Ishikawa (cell line): Measurements from ENCODE around the gene NSUN5.
"Not testable (repeated sequence)": the region's sequence is repeated elsewhere in the genome, so short reads cannot be mapped to it uniquely, and the experiment has no call there.

Source experiments
- CEBPB ChIP-seq: IDR thresholded peaks from 2 replicates; pipeline ENCODE4 v1.6.1; 2012
- CREB1 ChIP-seq: IDR thresholded peaks from 2 replicates; pipeline ENCODE4 v1.6.1; 2012; ENCODE audit warnings: low read depth
- EGR1 ChIP-seq: IDR thresholded peaks from 2 replicates; pipeline ENCODE4 v1.6.1; 2012
- EP300 ChIP-seq: IDR thresholded peaks from 2 replicates; pipeline ENCODE4 v1.6.1; 2012; ENCODE audit warnings: borderline replicate concordance
- FOXM1 ChIP-seq: IDR thresholded peaks from 2 replicates; pipeline ENCODE4 v1.6.1; 2012; ENCODE audit warnings: low read depth, borderline replicate concordance
- NFIC ChIP-seq: IDR thresholded peaks from 2 replicates; pipeline ENCODE4 v1.6.1; 2012
- RAD21 ChIP-seq: IDR thresholded peaks from 2 replicates; pipeline ENCODE4 v1.6.1; 2012; ENCODE audit warnings: low read depth
- TAF1 ChIP-seq: IDR thresholded peaks from 2 replicates; pipeline ENCODE4 v1.6.1; 2012; ENCODE audit warnings: low read depth, mild to moderate bottlenecking
- TCF12 ChIP-seq: IDR thresholded peaks from 2 replicates; pipeline ENCODE4 v1.6.1; 2012; ENCODE audit warnings: low read depth
- TEAD4 ChIP-seq: IDR thresholded peaks from 2 replicates; pipeline ENCODE4 v1.6.1; 2012
- YY1 ChIP-seq: IDR thresholded peaks from 2 replicates; pipeline ENCODE4 v1.6.1; 2012; ENCODE audit warnings: low read depth
- ZBTB7A ChIP-seq: IDR thresholded peaks from 2 replicates; pipeline ENCODE4 v1.6.1; 2012; ENCODE audit warnings: low read depth
- TF ChIP-seq, protein P1 (sequence below): IDR thresholded peaks from 2 replicates; pipeline ENCODE4 v1.6.1; 2012; ENCODE audit warnings: low read depth, mild to moderate bottlenecking
- TF ChIP-seq, protein P2 (sequence below): IDR thresholded peaks from 2 replicates; pipeline ENCODE4 v1.6.1; 2012
- TF ChIP-seq, protein P3 (sequence below): IDR thresholded peaks from 2 replicates; pipeline ENCODE4 v1.6.1; 2012

Gene NSUN5

DNA sequence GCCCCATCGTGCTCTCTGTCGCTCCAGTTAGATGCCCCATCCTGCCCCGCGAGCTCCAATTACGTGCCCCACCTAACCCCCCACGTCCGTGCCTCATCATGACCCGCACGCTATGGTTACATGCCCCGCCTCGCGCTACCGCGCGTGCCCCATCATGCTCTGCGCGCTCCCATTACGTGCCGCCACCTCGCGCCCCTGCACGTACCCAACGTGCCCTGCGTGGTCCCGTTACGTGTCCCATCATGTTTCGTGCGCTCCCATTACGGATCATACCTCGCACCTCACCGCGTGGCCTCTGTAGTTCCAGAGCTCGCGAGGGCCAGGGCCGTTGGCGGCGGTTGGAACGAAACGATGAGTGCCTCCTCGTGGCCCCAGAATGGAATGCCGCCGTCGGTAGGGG is 19.3 kb upstream of the NSUN5 start, which contains the start of the genes FKBP6 and TRIM50:
Gene FKBP6 (plus strand): TSS at position 240 of the 400 bp plus-strand sequence. CDS start 268 bp downstream, outside the sequence.
Gene TRIM50 (minus strand): TSS at position 161 of the 400 bp plus-strand sequence. CDS start 3,295 bp downstream, outside the sequence.
- TF ChIP-seq ZBTB7A, RAD21: not testable (repeated sequence)
- TF ChIP-seq, protein P1, sequence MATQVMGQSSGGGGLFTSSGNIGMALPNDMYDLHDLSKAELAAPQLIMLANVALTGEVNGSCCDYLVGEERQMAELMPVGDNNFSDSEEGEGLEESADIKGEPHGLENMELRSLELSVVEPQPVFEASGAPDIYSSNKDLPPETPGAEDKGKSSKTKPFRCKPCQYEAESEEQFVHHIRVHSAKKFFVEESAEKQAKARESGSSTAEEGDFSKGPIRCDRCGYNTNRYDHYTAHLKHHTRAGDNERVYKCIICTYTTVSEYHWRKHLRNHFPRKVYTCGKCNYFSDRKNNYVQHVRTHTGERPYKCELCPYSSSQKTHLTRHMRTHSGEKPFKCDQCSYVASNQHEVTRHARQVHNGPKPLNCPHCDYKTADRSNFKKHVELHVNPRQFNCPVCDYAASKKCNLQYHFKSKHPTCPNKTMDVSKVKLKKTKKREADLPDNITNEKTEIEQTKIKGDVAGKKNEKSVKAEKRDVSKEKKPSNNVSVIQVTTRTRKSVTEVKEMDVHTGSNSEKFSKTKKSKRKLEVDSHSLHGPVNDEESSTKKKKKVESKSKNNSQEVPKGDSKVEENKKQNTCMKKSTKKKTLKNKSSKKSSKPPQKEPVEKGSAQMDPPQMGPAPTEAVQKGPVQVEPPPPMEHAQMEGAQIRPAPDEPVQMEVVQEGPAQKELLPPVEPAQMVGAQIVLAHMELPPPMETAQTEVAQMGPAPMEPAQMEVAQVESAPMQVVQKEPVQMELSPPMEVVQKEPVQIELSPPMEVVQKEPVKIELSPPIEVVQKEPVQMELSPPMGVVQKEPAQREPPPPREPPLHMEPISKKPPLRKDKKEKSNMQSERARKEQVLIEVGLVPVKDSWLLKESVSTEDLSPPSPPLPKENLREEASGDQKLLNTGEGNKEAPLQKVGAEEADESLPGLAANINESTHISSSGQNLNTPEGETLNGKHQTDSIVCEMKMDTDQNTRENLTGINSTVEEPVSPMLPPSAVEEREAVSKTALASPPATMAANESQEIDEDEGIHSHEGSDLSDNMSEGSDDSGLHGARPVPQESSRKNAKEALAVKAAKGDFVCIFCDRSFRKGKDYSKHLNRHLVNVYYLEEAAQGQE: not testable (repeated sequence)

DNA sequence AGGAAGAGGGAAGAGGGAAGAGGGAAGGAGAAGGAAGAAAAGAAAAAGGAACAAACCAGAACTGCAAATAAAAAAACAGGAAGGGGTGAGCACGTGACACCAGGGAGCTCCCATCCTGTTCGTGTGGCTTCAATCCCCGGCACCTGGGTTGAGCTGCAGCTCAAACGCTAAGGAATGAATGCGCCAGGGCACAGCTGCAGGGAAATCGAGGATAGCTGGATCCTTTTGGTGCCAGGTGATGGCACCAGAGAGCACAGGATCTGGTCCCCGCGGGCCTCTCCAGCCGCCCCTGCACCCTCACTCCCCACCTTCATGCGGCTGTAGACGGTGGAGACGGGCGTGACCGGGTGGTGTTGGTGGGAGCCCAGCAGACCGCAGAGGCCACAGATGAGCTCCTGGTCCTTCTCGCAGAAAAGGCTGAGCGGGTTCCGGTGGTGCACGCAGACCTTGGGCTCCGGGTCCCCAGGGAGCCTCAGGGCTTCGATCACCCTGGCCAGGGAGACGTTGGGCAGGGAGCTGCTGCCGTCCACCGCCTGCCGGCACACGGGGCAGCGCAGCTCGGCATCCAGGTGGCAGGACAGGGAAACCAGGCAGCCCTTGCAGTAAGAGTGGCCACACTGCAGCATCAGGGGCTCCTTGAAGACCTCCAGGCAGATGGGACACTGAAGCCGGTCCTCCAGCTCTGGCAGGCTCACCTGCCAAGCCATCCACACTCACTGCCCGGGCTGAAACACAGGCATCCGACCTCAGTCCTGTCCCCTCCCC is 15.6 kb upstream of the NSUN5 start:
- TF ChIP-seq, protein P2, sequence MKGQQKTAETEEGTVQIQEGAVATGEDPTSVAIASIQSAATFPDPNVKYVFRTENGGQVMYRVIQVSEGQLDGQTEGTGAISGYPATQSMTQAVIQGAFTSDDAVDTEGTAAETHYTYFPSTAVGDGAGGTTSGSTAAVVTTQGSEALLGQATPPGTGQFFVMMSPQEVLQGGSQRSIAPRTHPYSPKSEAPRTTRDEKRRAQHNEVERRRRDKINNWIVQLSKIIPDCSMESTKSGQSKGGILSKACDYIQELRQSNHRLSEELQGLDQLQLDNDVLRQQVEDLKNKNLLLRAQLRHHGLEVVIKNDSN: peak; percentile 76
- TF ChIP-seq RAD21: peak; percentile 58

DNA sequence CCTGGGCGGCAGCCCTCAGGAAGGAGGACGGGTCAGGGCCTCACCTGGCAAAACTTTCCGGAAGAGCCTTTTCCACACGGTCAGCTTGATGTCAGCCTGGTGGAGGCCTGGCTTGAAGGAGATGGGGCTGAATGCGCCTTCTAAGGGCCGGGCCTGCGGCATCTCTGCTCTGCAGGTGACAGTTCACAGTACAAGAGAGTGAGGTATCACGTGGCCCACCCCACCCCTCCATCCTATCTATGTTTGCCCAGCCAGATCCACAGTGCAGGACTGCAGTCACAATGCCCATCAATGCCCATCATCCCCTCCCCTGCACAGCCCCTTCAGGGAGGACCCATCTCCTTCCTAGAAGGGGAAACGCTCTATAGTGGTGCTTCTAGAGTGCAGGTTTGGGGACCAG is 7.9 kb upstream of the NSUN5 start:
- TF ChIP-seq NFIC: no peak
- TF ChIP-seq TCF12: no peak
- no peak for TF ChIP-seq EP300
- TF ChIP-seq, protein P1: no peak
- no peak for TF ChIP-seq CREB1
- TF ChIP-seq RAD21: no peak
- TF ChIP-seq, protein P3, sequence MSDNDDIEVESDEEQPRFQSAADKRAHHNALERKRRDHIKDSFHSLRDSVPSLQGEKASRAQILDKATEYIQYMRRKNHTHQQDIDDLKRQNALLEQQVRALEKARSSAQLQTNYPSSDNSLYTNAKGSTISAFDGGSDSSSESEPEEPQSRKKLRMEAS: no peak
- no peak for TF ChIP-seq TAF1
- no peak for TF ChIP-seq EGR1
- no peak for TF ChIP-seq YY1
- TF ChIP-seq TEAD4: no peak

DNA sequence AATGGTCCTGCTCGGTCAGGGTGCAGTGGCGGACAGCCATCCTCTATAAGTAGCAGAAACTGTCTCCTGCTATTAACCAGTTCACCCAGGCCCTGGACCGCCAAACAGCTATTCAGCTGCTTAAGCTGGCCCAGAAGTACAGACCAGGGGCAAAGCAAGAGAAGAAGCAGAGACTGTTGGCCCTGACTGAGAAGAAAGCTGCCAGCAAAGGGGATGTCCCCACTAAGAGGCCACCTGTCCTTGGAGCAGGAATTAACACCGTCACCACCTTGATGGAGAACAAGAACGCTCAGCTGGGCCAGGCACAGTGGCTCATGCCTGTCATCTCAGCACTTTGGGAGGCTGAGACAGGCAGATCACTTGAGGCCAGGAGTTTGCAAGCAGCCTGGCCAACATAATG is 5.6 kb upstream of the NSUN5 start:
- no peak for TF ChIP-seq CREB1
- TF ChIP-seq RAD21: no peak
- TF ChIP-seq FOXM1: no peak
- no peak for TF ChIP-seq EP300
- TF ChIP-seq YY1: no peak
- no peak for TF ChIP-seq EGR1
- TF ChIP-seq TEAD4: no peak
- TF ChIP-seq, protein P2: no peak
- TF ChIP-seq TAF1: no peak
- TF ChIP-seq ZBTB7A: no peak
- no peak for TF ChIP-seq CEBPB
- TF ChIP-seq NFIC: no peak
- no peak for TF ChIP-seq TCF12

DNA sequence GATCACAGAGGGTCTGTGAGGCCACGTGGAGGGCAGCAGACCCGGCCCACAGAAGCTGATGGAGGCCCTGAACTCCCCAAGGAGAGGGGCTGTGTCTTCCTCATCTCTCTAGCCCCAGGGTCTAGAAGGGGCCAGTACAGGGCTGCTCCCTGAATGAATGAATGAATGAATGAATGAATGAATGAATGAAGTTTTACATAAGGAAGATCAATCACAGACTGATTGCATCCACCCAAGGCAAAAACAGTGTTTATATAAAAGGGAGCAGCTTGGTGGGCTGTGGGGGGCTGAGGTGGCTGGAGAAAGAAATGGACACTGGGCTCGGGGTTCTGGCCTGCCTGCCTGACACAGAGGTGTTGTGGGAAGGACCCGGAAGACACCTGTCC is 4.9 kb upstream of the NSUN5 start:
- TF ChIP-seq CREB1: no peak
- no peak for TF ChIP-seq ZBTB7A
- no peak for TF ChIP-seq EGR1
- no peak for TF ChIP-seq TEAD4
- no peak for TF ChIP-seq EP300
- TF ChIP-seq FOXM1: no peak
- no peak for TF ChIP-seq NFIC
- no peak for TF ChIP-seq CEBPB
- no peak for TF ChIP-seq TAF1
- TF ChIP-seq, protein P2: no peak
- no peak for TF ChIP-seq TCF12
- TF ChIP-seq, protein P3: no peak
- TF ChIP-seq YY1: no peak
- TF ChIP-seq RAD21: no peak
- TF ChIP-seq, protein P1: no peak
